ENCODE data around the gene DNAH6.

Gene DNAH6

DNA sequence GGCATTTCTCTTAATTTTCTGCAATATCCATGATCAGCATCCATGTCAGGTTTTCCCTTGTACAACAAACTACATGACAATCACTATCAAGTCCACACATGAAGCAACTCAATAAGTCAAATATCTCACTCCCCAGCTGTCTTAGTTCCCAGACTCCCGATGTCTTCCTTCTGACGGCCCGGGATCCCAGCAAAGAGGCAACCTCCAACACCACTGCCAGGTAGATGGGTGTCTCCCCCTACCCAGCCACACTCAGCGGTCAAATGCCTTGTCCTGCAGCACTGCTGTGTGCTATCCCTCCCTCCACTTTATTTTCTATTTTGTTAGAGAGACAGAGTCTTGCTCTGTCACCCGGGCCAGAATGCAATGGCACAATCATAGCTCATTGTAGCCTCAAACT is 341.3 kb downstream of the DNAH6 start:
- TF ChIP-seq TARDBP (IDR thresholded peaks at IDR 0.05) (no peak), NFRKB (IDR thresholded peaks at IDR 0.05) (no peak), ARNT (IDR thresholded peaks at IDR 0.05) (no peak), SUZ12 (IDR thresholded peaks at IDR 0.05) (no peak), ZNF384 (IDR thresholded peaks at IDR 0.05) (no peak), BHLHE40 (IDR thresholded peaks at IDR 0.05; ENCODE audit: borderline replicate concordance) (no peak), FOXM1 (IDR thresholded peaks at IDR 0.05; ENCODE audit: borderline replicate concordance) (no peak), ELF4 (IDR thresholded peaks at IDR 0.05) (no peak), CTBP1 (IDR thresholded peaks at IDR 0.05; ENCODE audit: borderline replicate concordance) (no peak), HDGF (IDR thresholded peaks at IDR 0.05; ENCODE audit: borderline replicate concordance) (no peak), LEF1 (IDR thresholded peaks at IDR 0.05; ENCODE audit: borderline replicate concordance) (no peak), SP1 (IDR thresholded peaks at IDR 0.05) (no peak), FOXK2 (IDR thresholded peaks at IDR 0.05) (no peak), L3MBTL2 (conservative IDR thresholded peaks at IDR 0.05) (no peak), FOXA1 (IDR thresholded peaks at IDR 0.05) (no peak)
- TF ChIP-seq, protein P1, sequence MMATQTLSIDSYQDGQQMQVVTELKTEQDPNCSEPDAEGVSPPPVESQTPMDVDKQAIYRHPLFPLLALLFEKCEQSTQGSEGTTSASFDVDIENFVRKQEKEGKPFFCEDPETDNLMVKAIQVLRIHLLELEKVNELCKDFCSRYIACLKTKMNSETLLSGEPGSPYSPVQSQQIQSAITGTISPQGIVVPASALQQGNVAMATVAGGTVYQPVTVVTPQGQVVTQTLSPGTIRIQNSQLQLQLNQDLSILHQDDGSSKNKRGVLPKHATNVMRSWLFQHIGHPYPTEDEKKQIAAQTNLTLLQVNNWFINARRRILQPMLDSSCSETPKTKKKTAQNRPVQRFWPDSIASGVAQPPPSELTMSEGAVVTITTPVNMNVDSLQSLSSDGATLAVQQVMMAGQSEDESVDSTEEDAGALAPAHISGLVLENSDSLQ (IDR thresholded peaks at IDR 0.05): no peak
- ChIA-PET POLR2A (no interaction called here), CTCF (interaction anchor here (0.9 kb wide), 1 partner anchor 68 kb away, joined by 3 read pairs; no protein-coding TSS in a partner anchor)
- DNase-seq (ENCODE audit: extremely low spot score): no peak

DNA sequence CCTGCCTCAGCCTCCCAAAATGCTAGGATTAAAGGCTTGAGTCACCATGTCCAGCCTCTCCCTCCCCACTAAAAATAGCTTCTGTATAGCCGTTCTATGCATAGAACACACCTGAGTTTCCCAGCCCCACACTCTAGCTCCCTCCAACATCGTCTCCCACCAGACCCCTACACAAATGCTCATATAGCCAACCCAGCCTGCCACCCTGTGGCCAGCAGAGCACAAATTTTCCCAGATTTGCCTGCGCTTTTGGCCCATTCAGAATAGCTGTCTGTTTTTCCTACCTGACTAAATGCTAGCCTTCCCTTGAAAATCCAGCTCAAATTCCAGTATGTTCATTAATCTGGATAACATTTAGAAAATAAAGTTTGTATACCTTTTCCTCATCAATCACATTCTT is 341.8 kb downstream of the DNAH6 start:
- TF ChIP-seq FOXK2 (IDR thresholded peaks at IDR 0.05) (no peak), ZNF384 (IDR thresholded peaks at IDR 0.05) (no peak), ELF4 (IDR thresholded peaks at IDR 0.05) (no peak), HDGF (IDR thresholded peaks at IDR 0.05; ENCODE audit: borderline replicate concordance) (no peak), FOXA1 (IDR thresholded peaks at IDR 0.05) (no peak), LEF1 (IDR thresholded peaks at IDR 0.05; ENCODE audit: borderline replicate concordance) (no peak), TARDBP (IDR thresholded peaks at IDR 0.05) (no peak), SP1 (IDR thresholded peaks at IDR 0.05) (no peak), L3MBTL2 (conservative IDR thresholded peaks at IDR 0.05) (no peak), CTBP1 (IDR thresholded peaks at IDR 0.05; ENCODE audit: borderline replicate concordance) (no peak), NFRKB (IDR thresholded peaks at IDR 0.05) (no peak), BHLHE40 (IDR thresholded peaks at IDR 0.05; ENCODE audit: borderline replicate concordance) (no peak), FOXM1 (IDR thresholded peaks at IDR 0.05; ENCODE audit: borderline replicate concordance) (no peak)
- ChIA-PET CTCF (interaction anchor here (0.6 to 0.9 kb wide), 2 partner anchors 49 to 68 kb away, joined by 3 read pairs; no protein-coding TSS in a partner anchor), POLR2A (no interaction called here)
- DNase-seq (ENCODE audit: extremely low spot score): peak; percentile 17

DNA sequence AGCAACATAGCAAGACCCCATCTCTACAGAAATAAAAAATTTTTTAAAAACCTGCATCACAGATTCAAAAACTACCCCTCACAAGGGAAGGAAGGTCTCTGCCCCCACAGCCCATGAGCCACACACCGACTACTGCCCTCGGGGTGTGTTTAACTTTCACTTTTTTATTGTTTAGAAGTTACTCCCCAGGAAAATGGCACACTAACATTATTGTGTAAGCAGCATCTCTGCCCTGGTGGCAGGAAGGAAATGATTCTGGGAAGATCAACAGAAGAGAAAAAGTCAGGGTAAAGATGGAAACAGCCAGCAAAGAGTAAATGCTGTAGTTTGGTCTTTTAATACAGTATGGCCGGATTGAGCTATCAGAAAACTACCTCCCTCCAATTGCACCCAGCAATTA is 342.6 kb downstream of the DNAH6 start:
- TF ChIP-seq, protein P1 (IDR thresholded peaks at IDR 0.05): no peak
- TF ChIP-seq LEF1 (IDR thresholded peaks at IDR 0.05; ENCODE audit: borderline replicate concordance) (no peak), ZNF384 (IDR thresholded peaks at IDR 0.05) (no peak), NFRKB (IDR thresholded peaks at IDR 0.05) (no peak), SUZ12 (IDR thresholded peaks at IDR 0.05) (no peak), TARDBP (IDR thresholded peaks at IDR 0.05) (no peak), BHLHE40 (IDR thresholded peaks at IDR 0.05; ENCODE audit: borderline replicate concordance) (no peak), L3MBTL2 (conservative IDR thresholded peaks at IDR 0.05) (no peak), SP1 (IDR thresholded peaks at IDR 0.05) (no peak), FOXM1 (IDR thresholded peaks at IDR 0.05; ENCODE audit: borderline replicate concordance) (no peak), ELF4 (IDR thresholded peaks at IDR 0.05) (no peak), FOXA1 (IDR thresholded peaks at IDR 0.05) (no peak), HDGF (IDR thresholded peaks at IDR 0.05; ENCODE audit: borderline replicate concordance) (no peak), ARNT (IDR thresholded peaks at IDR 0.05) (no peak), FOXK2 (IDR thresholded peaks at IDR 0.05) (no peak)
- POLR2A ChIA-PET: no interaction called here
- DNase-seq (ENCODE audit: extremely low spot score): no peak
- CTCF ChIA-PET: interaction anchor here (0.6 kb wide), 1 partner anchor 48 kb away, joined by 3 read pairs; no protein-coding TSS in a partner anchor

DNA sequence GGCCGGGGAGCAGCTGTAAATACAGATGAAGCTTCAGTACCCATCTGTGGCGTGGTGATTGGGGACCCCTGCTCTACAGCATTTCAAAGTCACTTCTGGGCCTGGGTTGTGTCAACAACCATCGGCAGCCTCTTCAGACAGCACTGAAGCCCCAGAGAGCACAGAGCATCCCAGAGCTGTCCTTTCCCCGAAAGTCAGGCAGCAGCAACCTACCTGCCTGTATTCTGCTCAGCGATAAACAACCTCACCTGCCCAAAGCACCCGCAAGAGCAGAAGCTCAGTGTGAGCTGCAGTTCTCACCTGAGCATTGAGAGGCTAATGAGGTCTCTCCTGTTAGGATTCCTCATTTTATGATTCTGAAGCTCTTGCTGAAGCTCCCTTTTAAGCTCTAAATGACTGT is 345.2 kb downstream of the DNAH6 start:
- ChIA-PET POLR2A (interaction anchor here (1.5 kb wide), 1 partner anchor 65 kb away, joined by 4 read pairs; no protein-coding TSS in a partner anchor), CTCF (interaction anchor here (0.6 kb wide), 1 partner anchor 1585 kb away, joined by 6 read pairs; no protein-coding TSS in a partner anchor)
- TF ChIP-seq ELF4 (IDR thresholded peaks at IDR 0.05) (no peak), ARNT (IDR thresholded peaks at IDR 0.05) (no peak), ZNF384 (IDR thresholded peaks at IDR 0.05) (no peak), SUZ12 (IDR thresholded peaks at IDR 0.05) (no peak), FOXK2 (IDR thresholded peaks at IDR 0.05) (no peak), NFRKB (IDR thresholded peaks at IDR 0.05) (no peak), FOXA1 (IDR thresholded peaks at IDR 0.05) (no peak), FOXM1 (IDR thresholded peaks at IDR 0.05; ENCODE audit: borderline replicate concordance) (no peak), LEF1 (IDR thresholded peaks at IDR 0.05; ENCODE audit: borderline replicate concordance) (no peak), SP1 (IDR thresholded peaks at IDR 0.05) (no peak), L3MBTL2 (conservative IDR thresholded peaks at IDR 0.05) (no peak), TARDBP (IDR thresholded peaks at IDR 0.05) (no peak), HDGF (IDR thresholded peaks at IDR 0.05; ENCODE audit: borderline replicate concordance) (no peak), CTBP1 (IDR thresholded peaks at IDR 0.05; ENCODE audit: borderline replicate concordance) (no peak), BHLHE40 (IDR thresholded peaks at IDR 0.05; ENCODE audit: borderline replicate concordance) (no peak)
- TF ChIP-seq, protein P1 (IDR thresholded peaks at IDR 0.05): no peak
- no peak for DNase-seq (ENCODE audit: extremely low spot score)

DNA sequence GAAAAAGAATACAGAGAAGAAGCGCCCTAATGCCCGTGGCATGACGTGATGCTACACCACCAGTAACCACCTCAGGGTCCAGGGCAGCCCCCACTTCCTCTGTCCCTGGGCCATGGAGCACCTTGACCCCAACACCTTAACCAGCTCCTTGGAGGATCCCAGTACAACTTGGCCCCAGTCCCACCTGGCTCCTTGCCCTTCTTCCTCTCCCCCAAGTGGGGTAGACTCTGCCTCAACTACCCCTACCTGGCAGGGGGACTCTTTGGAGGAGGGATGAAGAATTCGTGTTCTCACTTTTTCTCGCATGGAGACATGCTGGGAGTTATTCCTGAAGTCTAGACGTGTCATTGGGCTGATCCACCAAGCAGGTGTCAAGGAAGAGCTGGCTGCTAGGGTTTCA is 345.7 kb downstream of the DNAH6 start:
- DNase-seq (ENCODE audit: extremely low spot score): no peak
- ChIA-PET CTCF (no interaction called here), POLR2A (interaction anchor here (1.5 kb wide), 1 partner anchor 64 kb away, joined by 4 read pairs; no protein-coding TSS in a partner anchor)
- TF ChIP-seq LEF1 (IDR thresholded peaks at IDR 0.05; ENCODE audit: borderline replicate concordance): no peak
- TF ChIP-seq HDGF (IDR thresholded peaks at IDR 0.05; ENCODE audit: borderline replicate concordance): no peak
- no peak for TF ChIP-seq CTBP1 (IDR thresholded peaks at IDR 0.05; ENCODE audit: borderline replicate concordance)
- no peak for TF ChIP-seq FOXK2 (IDR thresholded peaks at IDR 0.05)
- TF ChIP-seq, protein P1 (IDR thresholded peaks at IDR 0.05): no peak
- TF ChIP-seq TARDBP (IDR thresholded peaks at IDR 0.05): no peak
- TF ChIP-seq ELF4 (IDR thresholded peaks at IDR 0.05): no peak
- TF ChIP-seq BHLHE40 (IDR thresholded peaks at IDR 0.05; ENCODE audit: borderline replicate concordance): no peak
- no peak for TF ChIP-seq L3MBTL2 (conservative IDR thresholded peaks at IDR 0.05)

Data from HEK293T (cell line).